ENCODE data around the gene TAP1.
A peak's percentile ranks its signal among the peaks of the same experiment; 100 is the strongest.

Gene TAP1

DNA sequence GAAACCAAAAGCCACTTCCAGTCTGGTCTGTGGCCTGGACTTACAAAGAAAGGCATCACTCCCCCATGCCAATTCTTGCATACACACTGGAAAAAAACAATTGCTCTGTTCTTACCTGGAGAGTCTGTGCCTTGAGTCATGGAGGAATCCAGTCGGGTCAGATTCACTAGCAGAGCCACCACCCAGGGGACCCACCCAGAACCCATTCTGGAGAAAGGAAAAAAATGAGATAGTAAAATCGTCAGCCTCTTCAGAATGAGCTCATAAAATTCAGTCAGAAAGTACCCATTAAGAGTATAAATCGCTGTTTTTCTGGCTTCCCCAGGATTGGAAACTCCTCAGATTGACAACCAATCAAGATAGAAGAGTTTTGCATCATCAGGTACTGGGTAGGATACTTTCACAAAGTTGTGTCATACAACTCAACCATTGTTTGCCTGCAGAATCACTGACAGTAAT lies 36.7 kb downstream of the TAP1 start, which contains the start of gene HLA-DOB:
Gene HLA-DOB (minus strand): TSS at position 257 of the 459 bp plus-strand sequence. CDS start 51 bp downstream, at position 206.
- H2AK5ac ChIP-seq (ENCODE audit: low read length) = no peak within 1 kb of the TSS
- H2AFZ ChIP-seq (ENCODE audit: insufficient read depth, low read length, poor library complexity) = no peak within 1 kb of the TSS
- no peak within 1 kb of the TSS for H3K9ac ChIP-seq (ENCODE audit: low read length)
- H3K79me2 ChIP-seq (ENCODE audit: control insufficient read depth, insufficient read depth, low read length, poor library complexity) = no peaks in the 10 kb centered on the region
- no peak within 1 kb of the TSS for H2BK12ac ChIP-seq (ENCODE audit: low read length)
- no peak within 1 kb of the TSS for H4K12ac ChIP-seq (ENCODE audit: low read depth, low read length)
- H3K18ac ChIP-seq (ENCODE audit: low read length) = no peak within 1 kb of the TSS
- no peak within 1 kb of the TSS for H3K4ac ChIP-seq (ENCODE audit: low read depth, low read length)
- H4K8ac ChIP-seq (ENCODE audit: low read depth, low read length) = no peak within 1 kb of the TSS
- no peaks in the 10 kb centered on the region for H3K9me3 ChIP-seq (ENCODE audit: insufficient read depth, low read depth, low read length)
- H4K91ac ChIP-seq (ENCODE audit: low read depth, low read length) = peak within 1 kb of the TSS; percentile 55
- H3K36me3 ChIP-seq (ENCODE audit: control insufficient read depth in 1 of 2, insufficient read depth in 2 of 2, low read length in 2 of 2) = no peaks in the 10 kb centered on the region
- H2BK120ac ChIP-seq (ENCODE audit: insufficient read depth, low read length, poor library complexity) = peak within 1 kb of the TSS; percentile 41
- H3K4me2 ChIP-seq (ENCODE audit: low read length) = peak within 1 kb of the TSS; percentile 29
- peak; percentile 85 to 94 for DNase-seq
- peaks cover 3% of the 10 kb centered on the region for H3K79me1 ChIP-seq (ENCODE audit: low read length)
- peak within 1 kb of the TSS; percentile 40 for H3K27ac ChIP-seq (ENCODE audit: low read depth, low read length)
- H3K4me3 ChIP-seq (ENCODE audit: low read depth, low read length) = no peak within 1 kb of the TSS
- peak within 1 kb of the TSS; percentile 80 for H3K23ac ChIP-seq (ENCODE audit: low read length)
- peaks cover 13 to 15% of the 10 kb centered on the region in 2 experiments for H3K4me1 ChIP-seq (ENCODE audit: control insufficient read depth in 1 of 2, insufficient read depth in 2 of 2, low read length in 2 of 2)
- H2BK5ac ChIP-seq (ENCODE audit: low read depth, low read length, poor library complexity) = no peak within 1 kb of the TSS
- H3K14ac ChIP-seq (ENCODE audit: low read length) = no peak within 1 kb of the TSS
- no peaks in the 10 kb centered on the region for H3K27me3 ChIP-seq (ENCODE audit: insufficient read depth, low read length)
- WGBS (ENCODE audit: extremely low coverage, insufficient coverage, insufficient read length) = no CpG with 5 or more reads among the region's 3 CpGs

DNA sequence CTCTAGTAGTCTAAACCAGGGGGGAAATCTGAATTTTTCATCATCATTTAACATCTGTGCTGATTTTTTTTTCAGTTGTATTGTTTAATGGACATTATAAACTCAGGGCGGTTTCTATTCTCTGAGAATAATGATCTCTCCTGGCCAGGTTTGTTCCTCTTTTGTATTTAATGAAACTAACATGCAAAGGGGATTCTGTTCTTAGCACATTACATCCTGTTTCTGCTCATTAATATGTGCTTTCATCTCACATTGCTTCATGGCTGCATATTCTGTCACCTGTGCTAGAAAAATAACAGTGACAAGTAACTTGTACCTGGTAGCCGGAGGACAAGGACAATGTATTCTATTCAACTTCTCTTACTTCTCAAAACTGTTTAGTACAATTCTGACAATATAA lies 37.5 kb downstream of the TAP1 start:
- no peak overlapping the region for H2AFZ ChIP-seq (ENCODE audit: insufficient read depth, low read length, poor library complexity)
- peaks cover 13 to 15% of the 10 kb centered on the region in 2 experiments for H3K4me1 ChIP-seq (ENCODE audit: control insufficient read depth in 1 of 2, insufficient read depth in 2 of 2, low read length in 2 of 2)
- H3K36me3 ChIP-seq (ENCODE audit: control insufficient read depth in 1 of 2, insufficient read depth in 2 of 2, low read length in 2 of 2) = no peaks in the 10 kb centered on the region
- H2BK120ac ChIP-seq (ENCODE audit: insufficient read depth, low read length, poor library complexity) = no peak overlapping the region
- H4K12ac ChIP-seq (ENCODE audit: low read depth, low read length) = no peak overlapping the region
- DNase-seq = no peak
- H2BK12ac ChIP-seq (ENCODE audit: low read length) = no peak overlapping the region
- no CpG with 5 or more reads among the region's 2 CpGs for WGBS (ENCODE audit: extremely low coverage, insufficient coverage, insufficient read length)
- H3K9me3 ChIP-seq (ENCODE audit: insufficient read depth, low read depth, low read length) = no peaks in the 10 kb centered on the region
- H3K23ac ChIP-seq (ENCODE audit: low read length) = no peak overlapping the region
- peaks cover 3% of the 10 kb centered on the region for H3K79me1 ChIP-seq (ENCODE audit: low read length)
- H3K4me2 ChIP-seq (ENCODE audit: low read length) = no peak overlapping the region
- H3K9ac ChIP-seq (ENCODE audit: low read length) = no peak overlapping the region
- no peak overlapping the region for H3K4ac ChIP-seq (ENCODE audit: low read depth, low read length)
- no peak overlapping the region for H3K18ac ChIP-seq (ENCODE audit: low read length)
- no peaks in the 10 kb centered on the region for H3K27me3 ChIP-seq (ENCODE audit: insufficient read depth, low read length)
- H2BK5ac ChIP-seq (ENCODE audit: low read depth, low read length, poor library complexity) = no peak overlapping the region
- no peak overlapping the region for H3K14ac ChIP-seq (ENCODE audit: low read length)
- H4K91ac ChIP-seq (ENCODE audit: low read depth, low read length) = no peak overlapping the region
- H3K4me3 ChIP-seq (ENCODE audit: low read depth, low read length) = no peak overlapping the region
- no peak overlapping the region for H4K8ac ChIP-seq (ENCODE audit: low read depth, low read length)
- H3K27ac ChIP-seq (ENCODE audit: low read depth, low read length) = no peak overlapping the region
- no peaks in the 10 kb centered on the region for H3K79me2 ChIP-seq (ENCODE audit: control insufficient read depth, insufficient read depth, low read length, poor library complexity)
- no peak overlapping the region for H2AK5ac ChIP-seq (ENCODE audit: low read length)

DNA sequence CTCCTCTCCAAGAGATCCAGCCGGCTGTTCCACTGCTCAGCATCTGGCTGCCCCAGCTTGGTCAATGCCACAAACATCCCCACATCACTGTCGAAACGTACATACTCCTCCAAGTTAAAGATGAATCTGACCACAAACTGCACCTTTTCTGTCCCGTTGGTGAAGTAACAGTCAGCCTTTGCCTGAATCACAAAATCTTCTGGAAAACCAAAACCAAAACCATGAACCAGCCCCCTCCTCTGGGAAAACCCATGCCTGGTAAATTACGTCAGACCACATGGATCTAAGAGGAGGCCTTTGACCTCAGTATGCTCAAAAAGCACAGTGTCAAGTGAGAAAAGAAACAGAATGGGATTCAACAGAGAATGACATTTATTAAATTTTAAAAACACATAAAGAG lies 38.4 kb downstream of the TAP1 start:
- Histone ChIP-seq H4K91ac (ENCODE audit: low read depth, low read length) (no peak overlapping the region), H2BK12ac (ENCODE audit: low read length) (no peak overlapping the region)
- no CpG with 5 or more reads among the region's 5 CpGs for WGBS (ENCODE audit: extremely low coverage, insufficient coverage, insufficient read length)

DNA sequence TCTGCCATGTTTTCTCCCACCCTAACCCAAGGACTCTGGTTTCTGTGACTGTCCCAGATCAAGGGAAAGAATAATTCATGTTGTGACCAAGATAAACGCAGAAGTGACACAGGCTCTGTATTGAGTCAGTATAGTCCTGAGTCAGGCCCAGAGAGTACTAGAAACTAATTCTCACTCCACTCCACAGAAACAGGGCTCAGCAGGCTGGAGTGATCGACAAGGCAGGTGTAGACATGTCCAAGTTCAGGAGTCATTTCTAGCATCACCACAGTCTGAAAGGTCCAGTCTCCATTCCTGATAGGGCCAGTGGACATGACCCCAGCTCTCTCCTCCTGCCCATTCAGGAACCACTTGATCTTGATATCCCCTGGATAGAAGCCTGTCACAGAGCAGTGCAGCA lies 39.4 kb downstream of the TAP1 start:
- no peaks in the 10 kb centered on the region for H3K79me2 ChIP-seq (ENCODE audit: control insufficient read depth, insufficient read depth, low read length, poor library complexity)
- WGBS (ENCODE audit: extremely low coverage, insufficient coverage, insufficient read length) = no CpG with 5 or more reads among the region's 2 CpGs

More for the DNA sequence above, 38.4 kb downstream of the TAP1 start:
- H3K36me3 ChIP-seq (ENCODE audit: control insufficient read depth in 1 of 2, insufficient read depth in 2 of 2, low read length in 2 of 2) = no peaks in the 10 kb centered on the region
- H2AFZ ChIP-seq (ENCODE audit: insufficient read depth, low read length, poor library complexity) = no peak overlapping the region
- H3K79me2 ChIP-seq (ENCODE audit: control insufficient read depth, insufficient read depth, low read length, poor library complexity) = no peaks in the 10 kb centered on the region
- no peak overlapping the region for H3K18ac ChIP-seq (ENCODE audit: low read length)
- H3K4me3 ChIP-seq (ENCODE audit: low read depth, low read length) = no peak overlapping the region
- no peak overlapping the region for H3K14ac ChIP-seq (ENCODE audit: low read length)
- peak overlapping the region; percentile 4 for H3K4me2 ChIP-seq (ENCODE audit: low read length)
- H2AK5ac ChIP-seq (ENCODE audit: low read length) = peak overlapping the region; percentile 26
- H4K12ac ChIP-seq (ENCODE audit: low read depth, low read length) = no peak overlapping the region
- H4K8ac ChIP-seq (ENCODE audit: low read depth, low read length) = no peak overlapping the region
- H3K79me1 ChIP-seq (ENCODE audit: low read length) = peaks cover 3% of the 10 kb centered on the region
- H3K9ac ChIP-seq (ENCODE audit: low read length) = no peak overlapping the region
- no peak overlapping the region for H3K27ac ChIP-seq (ENCODE audit: low read depth, low read length)
- no peaks in the 10 kb centered on the region for H3K27me3 ChIP-seq (ENCODE audit: insufficient read depth, low read length)
- no peak overlapping the region for H3K23ac ChIP-seq (ENCODE audit: low read length)
- no peak overlapping the region for H2BK120ac ChIP-seq (ENCODE audit: insufficient read depth, low read length, poor library complexity)
- peaks cover 13% of the 10 kb centered on the region in 2 experiments for H3K4me1 ChIP-seq (ENCODE audit: control insufficient read depth in 1 of 2, insufficient read depth in 2 of 2, low read length in 2 of 2)
- DNase-seq = no peak
- no peaks in the 10 kb centered on the region for H3K9me3 ChIP-seq (ENCODE audit: insufficient read depth, low read depth, low read length)
- H2BK5ac ChIP-seq (ENCODE audit: low read depth, low read length, poor library complexity) = no peak overlapping the region
- no peak overlapping the region for H3K4ac ChIP-seq (ENCODE audit: low read depth, low read length)

More for the DNA sequence above, 39.4 kb downstream of the TAP1 start:
- H3K23ac ChIP-seq (ENCODE audit: low read length) = no peak overlapping the region
- H2BK5ac ChIP-seq (ENCODE audit: low read depth, low read length, poor library complexity) = no peak overlapping the region
- no peak overlapping the region for H3K14ac ChIP-seq (ENCODE audit: low read length)
- H3K4me1 ChIP-seq (ENCODE audit: control insufficient read depth in 1 of 2, insufficient read depth in 2 of 2, low read length in 2 of 2) = peaks cover 8% of the 10 kb centered on the region in 2 experiments
- no peak overlapping the region for H2AK5ac ChIP-seq (ENCODE audit: low read length)
- H2BK12ac ChIP-seq (ENCODE audit: low read length) = no peak overlapping the region
- peaks cover 3% of the 10 kb centered on the region for H3K79me1 ChIP-seq (ENCODE audit: low read length)
- H3K9ac ChIP-seq (ENCODE audit: low read length) = no peak overlapping the region
- H4K12ac ChIP-seq (ENCODE audit: low read depth, low read length) = no peak overlapping the region
- no peak overlapping the region for H2AFZ ChIP-seq (ENCODE audit: insufficient read depth, low read length, poor library complexity)
- no peak overlapping the region for H4K91ac ChIP-seq (ENCODE audit: low read depth, low read length)
- H3K27me3 ChIP-seq (ENCODE audit: insufficient read depth, low read length) = no peaks in the 10 kb centered on the region
- no peak overlapping the region for H3K4ac ChIP-seq (ENCODE audit: low read depth, low read length)
- no peak overlapping the region for H3K27ac ChIP-seq (ENCODE audit: low read depth, low read length)
- DNase-seq = no peak
- H4K8ac ChIP-seq (ENCODE audit: low read depth, low read length) = no peak overlapping the region
- H3K36me3 ChIP-seq (ENCODE audit: control insufficient read depth in 1 of 2, insufficient read depth in 2 of 2, low read length in 2 of 2) = no peaks in the 10 kb centered on the region
- H3K18ac ChIP-seq (ENCODE audit: low read length) = no peak overlapping the region
- H3K4me2 ChIP-seq (ENCODE audit: low read length) = no peak overlapping the region
- no peak overlapping the region for H2BK120ac ChIP-seq (ENCODE audit: insufficient read depth, low read length, poor library complexity)
- H3K4me3 ChIP-seq (ENCODE audit: low read depth, low read length) = no peak overlapping the region
- no peaks in the 10 kb centered on the region for H3K9me3 ChIP-seq (ENCODE audit: insufficient read depth, low read depth, low read length)

Measured in trophoblast cell (in vitro differentiated cells and primary cell).